Natural killer cell (primary cell): ENCODE results near the gene PVALEF. TPM values are rescaled to one million over a fixed set of nuclear protein-coding genes. Genes with fewer than 3 reads are reported as not detected.
"Not testable (repeated sequence)": the region's sequence is repeated elsewhere in the genome, so short reads cannot be mapped to it uniquely, and the experiment has no call there.

Experiments
- ATAC-seq, 3 donors: fragments of 150-1000 bp in 2 of 3; fragments of 200-7000 bp in 1 of 3; cut with Tn5 transposase; 1 replicate in 1 of 3; 2 replicates in 2 of 3; pipeline ENCODE4 v1.10.0; 2021; ENCODE audit warnings: mild to moderate bottlenecking in 2 of 3, moderate library complexity in 2 of 3
- DNase-seq, 2 donors: peaks; one replicate each; pipeline versions ENCODE4 v3.0.0 to v3.0.0-alpha.2; 2013 to 2021; ENCODE audit warnings: mixed read lengths in 1 of 2
- H3K27ac ChIP-seq: one replicate; pipeline ENCODE4 v1.5.1; 2013; ENCODE audit warnings: mild to moderate bottlenecking, low read length
- H3K27me3 ChIP-seq: one replicate; pipeline ENCODE4 v1.6.1; 2013; ENCODE audit warnings: low read length; ENCODE audit not compliant: control insufficient read depth, insufficient read depth
- H3K36me3 ChIP-seq: one replicate; pipeline ENCODE4 v1.6.1; 2013; ENCODE audit warnings: low read length; ENCODE audit not compliant: control insufficient read depth, insufficient read depth
- H3K4me1 ChIP-seq: one replicate; pipeline ENCODE4 v1.6.1; 2013; ENCODE audit warnings: low read length; ENCODE audit not compliant: control insufficient read depth, insufficient read depth
- H3K4me3 ChIP-seq: one replicate; pipeline ENCODE4 v1.5.1; 2013; ENCODE audit warnings: low read length
- H3K9me3 ChIP-seq: one replicate; pipeline ENCODE4 v1.6.1; 2013; ENCODE audit warnings: low read length; ENCODE audit not compliant: control insufficient read depth, insufficient read depth
- H3K27ac Mint-ChIP-seq, 2 donors: one replicate each; pipeline ENCODE4 v1.8.0; 2022; ENCODE audit warnings: mild to moderate bottlenecking in 2 of 2, mixed read lengths in 2 of 2, moderate library complexity in 1 of 2
- H3K27me3 Mint-ChIP-seq, 2 donors: one replicate each; pipeline ENCODE4 v1.8.0; 2022; ENCODE audit warnings: low read depth in 2 of 2, mixed read lengths in 2 of 2
- H3K36me3 Mint-ChIP-seq: one replicate; pipeline ENCODE4 v1.8.0; 2022; ENCODE audit warnings: mixed read lengths
- H3K4me1 Mint-ChIP-seq, 2 donors: one replicate each; pipeline ENCODE4 v1.8.0; 2022; ENCODE audit warnings: mixed read lengths in 2 of 2
- H3K4me3 Mint-ChIP-seq: one replicate; pipeline ENCODE4 v1.8.0; 2022; ENCODE audit warnings: mild to moderate bottlenecking, moderate library complexity, mixed read lengths
- H3K9me3 Mint-ChIP-seq, 2 donors: one replicate each; pipeline ENCODE4 v1.8.0; 2022; ENCODE audit warnings: mixed read lengths in 2 of 2
- WGBS: methylation state at CpG from one replicate; pipeline ENCODE4 v1.1.7; 2013; ENCODE audit warnings: missing lambda C conversion rate; ENCODE audit not compliant: insufficient coverage; 5-methylcytosine and 5-hydroxymethylcytosine counted together
- intact Hi-C: fragments of 100-400 bp; cut with micrococcal nuclease; formaldehyde crosslinking; loops from one replicate; pipeline ENCODE4 v1.14.2; 2022
- total RNA-seq, 4 donors: library from RNA; stranded (reverse); fragments of 120-200 nt in 1 of 4; gene quantifications; one replicate each; pipeline versions ENCODE4 v1.2.3 to v1.2.4, GENCODE V29; 2013 to 2022
- TF ChIP-seq, protein P1 (sequence below): fragments of 200-600 bp; IDR thresholded peaks from one replicate; pipeline ENCODE4 v1.8.0; 2022; ENCODE audit warnings: antibody characterized with exemption

PVALEF gene
- total RNA-seq, 3 donors from 2014 or later (not counting 1 experiment from before 2014, with no cell fraction given), result not detected

GRCh38 chr17:81223762-81224130 lies 58.4 kb downstream of the PVALEF start:
- Histone ChIP-seq H3K9me3 (no peaks in the 10 kb centered on the region), H3K4me3 (peak overlapping the region; percentile 35), H3K27me3 (no peaks in the 10 kb centered on the region), H3K4me1 (peaks cover 30% of the 10 kb centered on the region), H3K36me3 (no peaks in the 10 kb centered on the region), H3K27ac (no peak overlapping the region)
- no peaks in the 10 kb centered on the region for H3K27me3 Mint-ChIP-seq
- intact Hi-C loops, result loop anchor here (1.0 kb wide), 1 partner anchor 16 kb away; the partner anchor contains the start of genes NDUFAF8 and TEPSIN
- DNase-seq (peak in 1 of 2 donors; percentile 32), ATAC-seq (no peak)
- peak overlapping the region; percentile 73 to 83 for H3K27ac Mint-ChIP-seq
- H3K4me3 Mint-ChIP-seq, result peak overlapping the region; percentile 85
- TF ChIP-seq, protein P1, sequence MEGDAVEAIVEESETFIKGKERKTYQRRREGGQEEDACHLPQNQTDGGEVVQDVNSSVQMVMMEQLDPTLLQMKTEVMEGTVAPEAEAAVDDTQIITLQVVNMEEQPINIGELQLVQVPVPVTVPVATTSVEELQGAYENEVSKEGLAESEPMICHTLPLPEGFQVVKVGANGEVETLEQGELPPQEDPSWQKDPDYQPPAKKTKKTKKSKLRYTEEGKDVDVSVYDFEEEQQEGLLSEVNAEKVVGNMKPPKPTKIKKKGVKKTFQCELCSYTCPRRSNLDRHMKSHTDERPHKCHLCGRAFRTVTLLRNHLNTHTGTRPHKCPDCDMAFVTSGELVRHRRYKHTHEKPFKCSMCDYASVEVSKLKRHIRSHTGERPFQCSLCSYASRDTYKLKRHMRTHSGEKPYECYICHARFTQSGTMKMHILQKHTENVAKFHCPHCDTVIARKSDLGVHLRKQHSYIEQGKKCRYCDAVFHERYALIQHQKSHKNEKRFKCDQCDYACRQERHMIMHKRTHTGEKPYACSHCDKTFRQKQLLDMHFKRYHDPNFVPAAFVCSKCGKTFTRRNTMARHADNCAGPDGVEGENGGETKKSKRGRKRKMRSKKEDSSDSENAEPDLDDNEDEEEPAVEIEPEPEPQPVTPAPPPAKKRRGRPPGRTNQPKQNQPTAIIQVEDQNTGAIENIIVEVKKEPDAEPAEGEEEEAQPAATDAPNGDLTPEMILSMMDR, result no peak
- no peaks in the 10 kb centered on the region for H3K9me3 Mint-ChIP-seq
- no peaks in the 10 kb centered on the region for H3K36me3 Mint-ChIP-seq
- WGBS, result 12% methylated on average over 11 of the region's 11 CpGs
- peaks cover 17 to 23% of the 10 kb centered on the region in 2 donors for H3K4me1 Mint-ChIP-seq

DNA sequence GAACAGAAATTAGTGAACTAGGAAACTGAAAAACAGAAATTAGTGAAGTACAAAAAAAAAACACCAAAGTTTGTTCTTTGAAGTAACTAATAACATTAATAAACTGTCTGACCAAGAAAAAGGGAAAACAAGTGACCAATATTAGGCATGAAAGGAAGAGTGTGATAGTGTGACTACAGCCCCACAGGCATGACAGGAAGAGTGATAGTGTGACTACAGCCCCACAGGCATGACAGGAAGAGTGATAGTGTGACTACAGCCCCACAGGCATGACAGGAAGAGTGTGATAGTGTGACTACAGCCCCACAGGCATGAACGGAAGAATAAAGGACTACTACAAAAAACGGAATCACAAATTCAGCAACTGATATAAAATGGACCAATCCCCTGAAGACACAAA lies 62.3 kb downstream of the PVALEF start:
- peak overlapping the region in 1 of 2 donors; percentile 3 for H3K27ac Mint-ChIP-seq
- H3K4me3 Mint-ChIP-seq, ATAC-seq, H3K4me3 ChIP-seq, H3K27ac ChIP-seq, DNase-seq, H3K9me3 ChIP-seq, H3K36me3 Mint-ChIP-seq, H3K9me3 Mint-ChIP-seq, intact Hi-C loops, H3K27me3 ChIP-seq, H3K27me3 Mint-ChIP-seq: not testable (repeated sequence)
- Histone ChIP-seq H3K4me1 (peaks cover 25% of the 10 kb centered on the region), H3K36me3 (peaks cover 19% of the 10 kb centered on the region)
- no CpG with 5 or more reads among the region's 2 CpGs for WGBS
- H3K4me1 Mint-ChIP-seq, result peaks cover 23 to 28% of the 10 kb centered on the region in 2 donors

DNA sequence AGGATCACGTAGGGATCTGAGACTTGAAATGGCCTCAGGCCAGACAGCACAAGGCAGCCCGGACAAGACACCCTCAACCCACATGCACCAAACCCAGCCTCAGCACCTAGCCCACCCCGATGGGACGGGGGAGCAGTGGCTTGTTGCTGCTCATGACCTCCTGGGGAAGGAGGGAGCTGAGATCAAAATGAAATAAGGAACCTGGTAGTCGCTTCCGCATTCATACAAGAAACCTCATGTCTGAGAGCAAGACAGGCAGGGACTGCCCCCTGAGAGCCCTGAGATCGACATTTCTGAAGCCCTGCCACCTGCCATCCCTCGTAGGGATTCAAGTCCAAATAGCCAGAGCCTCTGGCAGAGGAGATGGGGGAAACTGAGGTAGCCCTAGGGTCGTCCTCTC lies 63.1 kb downstream of the PVALEF start:
- Mint-ChIP-seq H3K9me3 (no peaks in the 10 kb centered on the region), H3K4me3 (no peak overlapping the region), H3K27me3 (no peaks in the 10 kb centered on the region), H3K4me1 (peaks cover 21 to 22% of the 10 kb centered on the region in 2 donors), H3K36me3 (no peaks in the 10 kb centered on the region), H3K27ac (peak overlapping the region in 1 of 2 donors; percentile 3)
- intact Hi-C loops, result no loop called here
- Histone ChIP-seq H3K36me3 (peaks cover 22% of the 10 kb centered on the region), H3K27me3 (no peaks in the 10 kb centered on the region), H3K9me3 (no peaks in the 10 kb centered on the region), H3K4me1 (peaks cover 23% of the 10 kb centered on the region), H3K27ac (no peak overlapping the region), H3K4me3 (no peak overlapping the region)
- DNase-seq, result no peak
- ATAC-seq, result no peak
- WGBS, result 67% methylated on average over 8 of the region's 9 CpGs
- TF ChIP-seq, protein P1, result no peak

GRCh38 chr17:81228834-81229665 lies 63.7 kb downstream of the PVALEF start:
- ATAC-seq (no peak), DNase-seq (no peak)
- Histone ChIP-seq H3K27me3 (no peaks in the 10 kb centered on the region), H3K4me3 (no peak overlapping the region), H3K36me3 (peaks cover 23% of the 10 kb centered on the region), H3K27ac (no peak overlapping the region), H3K4me1 (peaks cover 17% of the 10 kb centered on the region), H3K9me3 (no peaks in the 10 kb centered on the region)
- Mint-ChIP-seq H3K27ac (no peak overlapping the region), H3K4me1 (peaks cover 15 to 16% of the 10 kb centered on the region in 2 donors), H3K27me3 (no peaks in the 10 kb centered on the region), H3K36me3 (no peaks in the 10 kb centered on the region), H3K9me3 (no peaks in the 10 kb centered on the region), H3K4me3 (no peak overlapping the region)
- TF ChIP-seq, protein P1, result no peak
- 92% methylated on average over 32 of the region's 32 CpGs for WGBS
- intact Hi-C loops, result no loop called here
